Psoas muscle (tissue), 8 donors: ENCODE results near the gene AUTS2. TPM values are rescaled to one million over a fixed set of nuclear protein-coding genes. Genes with fewer than 3 reads are reported as not detected.

Source experiments
- ATAC-seq, 4 donors: fragments of 200-7000 bp; cut with Tn5 transposase; one replicate each; pipeline ENCODE4 v1.9.1; 2020; ENCODE audit warnings: moderate library complexity in 3 of 4, mild to moderate bottlenecking in 2 of 4
- DNase-seq, 2 donors: peaks; one replicate each; pipeline ENCODE4 v3.0.0-alpha.2; 2020
- H3K27ac ChIP-seq: fragments of 200-600 bp; one replicate; pipeline ENCODE4 v1.8.0; 2022
- H3K27me3 ChIP-seq, 3 donors: fragments of 200-600 bp in 1 of 3; one replicate each; pipeline versions ENCODE4 v1.6.1 to v1.8.0; 2013 to 2022; ENCODE audit warnings: low read length in 2 of 3, mild to moderate bottlenecking in 2 of 3, moderate library complexity in 1 of 3; ENCODE audit not compliant: insufficient read depth in 3 of 3
- H3K36me3 ChIP-seq, 2 donors: fragments of 200-600 bp in 1 of 2; one replicate each; pipeline versions ENCODE4 v1.6.1 to v1.8.0; 2013 to 2022; ENCODE audit warnings: low read depth in 1 of 2, mild to moderate bottlenecking in 1 of 2, moderate library complexity in 1 of 2; ENCODE audit not compliant: insufficient read depth in 1 of 2
- H3K4me1 ChIP-seq: fragments of 200-600 bp; one replicate; pipeline ENCODE4 v1.8.0; 2022
- H3K4me3 ChIP-seq: fragments of 200-600 bp; one replicate; pipeline ENCODE4 v1.8.0; 2022; ENCODE audit warnings: mild to moderate bottlenecking
- H3K9me3 ChIP-seq: fragments of 200-600 bp; one replicate; pipeline ENCODE4 v1.8.0; 2022
- CTCF ChIP-seq: fragments of 200-600 bp; IDR thresholded peaks from one replicate; pipeline ENCODE4 v1.8.0; 2022; ENCODE audit warnings: antibody characterized with exemption
- WGBS, 3 donors: extraction: QIAGEN DNeasy Blood & Tissue Kit; methylation state at CpG; one replicate each; pipeline versions ENCODE4 v1.1.6 to v1.1.7; 2013; 5-methylcytosine and 5-hydroxymethylcytosine counted together
- intact Hi-C, 2 donors: fragments of 100-400 bp; cut with DNase I; formaldehyde crosslinking; loops; one replicate each; pipeline versions ENCODE4 v1.11.0 to v1.14.2; 2022
- polyA plus RNA-seq, 3 donors: library from polyadenylated mRNA; stranded (reverse); fragments of 200-250 nt; gene quantifications; one replicate each; pipeline ENCODE4 v1.2.3, GENCODE V29; 2013
- total RNA-seq, 4 donors: library from RNA; stranded (reverse); fragmentation: NEBNext Ultra II Directional in 2 of 4; extraction: Animal tissue kit (Norgen Biotek cat#: 25700) in 2 of 4; gene quantifications; one replicate each; pipeline versions ENCODE4 v1.2.1 to v1.2.4, GENCODE V29; 2021 to 2023
- donor health status: healthy with polysubstance abuse.
- donor health status: DM: no; HTN: no; CAD: no; lungs with moderate emphysema.
- donor health status: Bipolar disorder and iron deficiency.
- donor health status: healthy.
- donor health status: DM: yes; HTN: yes; CAD: no.
- donor health status: DM: no; HTN: no; CAD: no.
- donor health status: DM: no; HTN: no; CAD: no.
- donor health status: DM: yes; HTN: yes; CAD: no.

The AUTS2 gene
- total and polyA plus RNA-seq, 7 donors = 5.0 to 33.5 (median 14.3) TPM

- no peaks in the 10 kb centered on the region for H3K27me3 ChIP-seq
- TF ChIP-seq CTCF = no peak
- WGBS, 3 donors = 80 to 86% (median 81%) methylated on average over 7 of the region's 7 CpGs
- ATAC-seq (no peak), DNase-seq (no peak)
- H3K9me3 ChIP-seq = no peaks in the 10 kb centered on the region
- intact Hi-C loops = loop anchor here in 1 of 2 donors (10.0 kb wide), 1 partner anchor 128 kb away; no protein-coding TSS in a partner anchor
- no peaks in the 10 kb centered on the region for H3K36me3 ChIP-seq
- no peak overlapping the region for H3K27ac ChIP-seq
- no peak overlapping the region for H3K4me3 ChIP-seq
- H3K4me1 ChIP-seq = no peaks in the 10 kb centered on the region
Measured at GRCh38 chr7:70392877-70393435, 794.7 kb downstream of the AUTS2 start.

GRCh38 chr7:70393956-70394355 lies 795.7 kb downstream of the AUTS2 start:
- no peak for ATAC-seq
- Histone ChIP-seq H3K36me3 (no peaks in the 10 kb centered on the region), H3K27ac (no peak overlapping the region), H3K27me3 (no peaks in the 10 kb centered on the region), H3K9me3 (no peaks in the 10 kb centered on the region), H3K4me1 (no peaks in the 10 kb centered on the region), H3K4me3 (no peak overlapping the region)
- intact Hi-C loops = loop anchor here in 1 of 2 donors (10.0 kb wide), 1 partner anchor 129 kb away; no protein-coding TSS in a partner anchor
- DNase-seq = no peak
- TF ChIP-seq CTCF = no peak

GRCh38 chr7:70400829-70401380 lies 802.6 kb downstream of the AUTS2 start:
- no peaks in the 10 kb centered on the region for H3K9me3 ChIP-seq
- intact Hi-C loops = no loop called here
- no peaks in the 10 kb centered on the region for H3K27me3 ChIP-seq
- no peaks in the 10 kb centered on the region for H3K4me1 ChIP-seq
- no peak overlapping the region for H3K27ac ChIP-seq
- ATAC-seq = no peak
- TF ChIP-seq CTCF = no peak
- H3K36me3 ChIP-seq = no peaks in the 10 kb centered on the region
- no peak overlapping the region for H3K4me3 ChIP-seq
- WGBS, 3 donors = 89 to 95% (median 93%) methylated on average over 4 of the region's 4 CpGs
- no peak for DNase-seq

GRCh38 chr7:70402069-70402468 lies 803.8 kb downstream of the AUTS2 start:
- WGBS, 3 donors = 94 to 98% (median 97%) methylated on average over 3 of the region's 3 CpGs
- H3K36me3 ChIP-seq = no peaks in the 10 kb centered on the region
- H3K9me3 ChIP-seq = no peaks in the 10 kb centered on the region
- no peak overlapping the region for H3K4me3 ChIP-seq
- TF ChIP-seq CTCF = no peak
- H3K4me1 ChIP-seq = no peaks in the 10 kb centered on the region
- ATAC-seq (no peak), DNase-seq (no peak)
- intact Hi-C loops = no loop called here
- H3K27ac ChIP-seq = no peak overlapping the region
- H3K27me3 ChIP-seq = no peaks in the 10 kb centered on the region

- WGBS, 3 donors = 86 to 93% (median 92%) methylated on average over 5 of the region's 5 CpGs
Measured at GRCh38 chr7:70405241-70405640, 807.0 kb downstream of the AUTS2 start.

More at GRCh38 chr7:70405241-70405640, 807.0 kb downstream of the AUTS2 start:
- no peak overlapping the region for H3K27ac ChIP-seq
- H3K27me3 ChIP-seq = no peaks in the 10 kb centered on the region
- intact Hi-C loops = no loop called here
- no peak for TF ChIP-seq CTCF
- H3K4me1 ChIP-seq = no peaks in the 10 kb centered on the region
- no peaks in the 10 kb centered on the region for H3K36me3 ChIP-seq
- H3K9me3 ChIP-seq = no peaks in the 10 kb centered on the region
- no peak overlapping the region for H3K4me3 ChIP-seq
- DNase-seq (no peak), ATAC-seq (no peak)
